Measurements from ENCODE around the gene RANBP1. TPM values are rescaled to one million over a fixed set of nuclear protein-coding genes. Genes with fewer than 3 reads are reported as not detected.
A peak's percentile ranks its signal among the peaks of the same experiment; 100 is the strongest.

The RANBP1 gene
- total and polyA plus RNA-seq, 9 of the 15 experiments (the other 6 are each of a cell fraction or from before 2014, with no cell fraction given) = 162 to 2,891 (median 1,289) TPM

GRCh38 chr22:20137671-20138416 is 21.9 kb downstream of the RANBP1 start (continued):
- no peak for TF ChIP-seq CHAMP1 (IDR thresholded peaks at IDR 0.05)
- TF ChIP-seq PURB (CRISPR knock-in tag; IDR thresholded peaks at IDR 0.05; ENCODE audit: low read depth) = no peak
- 0 out of 2 replicates have a peak, but pooled peaks have one; percentile 2 for TF ChIP-seq SMC3 (conservative IDR thresholded peaks at IDR 0.05; ENCODE audit: insufficient read depth, low read depth, low read length)
- TF ChIP-seq BHLHE40 (IDR thresholded peaks at IDR 0.05; ENCODE audit: low read length) = peak; percentile 46; the same call in 1 of the 2 replicates
- no peak for TF ChIP-seq ZNF589 (CRISPR knock-in tag; IDR thresholded peaks at IDR 0.05; ENCODE audit: low read depth)
- TF ChIP-seq BACH1 (tag; IDR thresholded peaks at IDR 0.05) = no peak
- no peak for TF ChIP-seq PHB (CRISPR knock-in tag; IDR thresholded peaks at IDR 0.05)
- TF ChIP-seq NFIC (IDR thresholded peaks at IDR 0.05) = peak; percentile 93
- TF ChIP-seq ZBTB9 (CRISPR knock-in tag; IDR thresholded peaks at IDR 0.05) = peak; percentile 62; the same call in 1 of the 2 replicates
- no peak for TF ChIP-seq PHF21A (IDR thresholded peaks at IDR 0.05; ENCODE audit: borderline replicate concordance, low read depth)
- no peak for TF ChIP-seq RBM25 (IDR thresholded peaks at IDR 0.05; ENCODE audit: low read depth, low read length, severe bottlenecking)
- no peak for TF ChIP-seq ZBTB40 (IDR thresholded peaks at IDR 0.05)
- peak; percentile 53 for TF ChIP-seq ZBTB40 (CRISPR knock-in tag; IDR thresholded peaks at IDR 0.05)
- no peak for TF ChIP-seq RBM15 (IDR thresholded peaks at IDR 0.05; ENCODE audit: insufficient read depth, low read length)
- no peak for TF ChIP-seq NCOA1 (IDR thresholded peaks at IDR 0.05; ENCODE audit: low read depth)
- no peak for TF ChIP-seq ZNF212 (CRISPR knock-in tag; IDR thresholded peaks at IDR 0.05)

Data from K562 (cell line).